GM21576 (cell line): ENCODE data around the gene ROPN1L.
"Not testable (repeated sequence)": the region's sequence is repeated elsewhere in the genome, so short reads cannot be mapped to it uniquely, and the experiment has no call there.

ENCODE experiments used
- ATAC-seq: cut with Tn5 transposase; IDR thresholded peaks from one replicate; pipeline ENCODE4 v1.9.1; 2021; ENCODE audit warnings: mild to moderate bottlenecking, moderate library complexity; ENCODE audit not compliant: unreplicated experiment

ROPN1L gene

DNA sequence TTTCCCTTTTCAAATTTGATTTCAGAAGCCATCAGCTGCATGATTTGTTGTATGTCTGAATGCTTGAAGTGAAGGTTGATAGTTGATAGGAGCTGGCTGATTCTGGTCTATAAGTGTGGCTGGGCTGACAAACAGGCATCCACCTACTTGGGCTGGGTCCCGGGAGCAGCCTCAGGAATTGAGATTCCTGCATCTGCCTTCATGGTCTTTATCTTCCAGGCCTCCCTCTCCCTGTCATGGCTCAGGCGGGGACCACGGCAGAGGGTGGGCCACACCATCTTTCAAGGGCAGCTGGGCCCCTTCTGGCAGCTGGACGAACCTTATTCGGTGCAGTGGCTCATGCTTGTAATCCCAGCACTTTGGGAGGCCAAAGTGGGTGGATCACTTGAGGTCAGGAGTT lies 55.9 kb downstream of the ROPN1L start:
- no peak for ATAC-seq

DNA sequence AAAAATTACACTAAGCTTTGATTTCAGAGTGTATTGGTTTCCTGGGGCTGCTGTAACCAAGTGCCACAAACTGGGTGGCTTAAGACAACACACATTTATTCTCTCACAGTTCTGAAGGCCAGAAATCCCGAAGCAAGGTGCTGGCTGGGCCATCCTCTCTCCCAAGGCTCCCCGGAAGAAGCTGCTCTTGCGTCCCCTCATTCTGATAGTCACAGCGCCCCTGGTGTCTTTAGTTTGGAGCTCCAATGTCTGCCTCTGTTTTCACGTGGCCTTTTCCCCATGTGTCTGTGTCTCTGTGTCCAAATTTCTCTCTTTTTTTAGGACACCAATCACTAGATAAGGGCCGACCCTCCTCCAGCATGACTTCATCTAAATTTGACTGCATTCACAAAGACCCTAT lies 56.7 kb downstream of the ROPN1L start:
- ATAC-seq, result no peak

DNA sequence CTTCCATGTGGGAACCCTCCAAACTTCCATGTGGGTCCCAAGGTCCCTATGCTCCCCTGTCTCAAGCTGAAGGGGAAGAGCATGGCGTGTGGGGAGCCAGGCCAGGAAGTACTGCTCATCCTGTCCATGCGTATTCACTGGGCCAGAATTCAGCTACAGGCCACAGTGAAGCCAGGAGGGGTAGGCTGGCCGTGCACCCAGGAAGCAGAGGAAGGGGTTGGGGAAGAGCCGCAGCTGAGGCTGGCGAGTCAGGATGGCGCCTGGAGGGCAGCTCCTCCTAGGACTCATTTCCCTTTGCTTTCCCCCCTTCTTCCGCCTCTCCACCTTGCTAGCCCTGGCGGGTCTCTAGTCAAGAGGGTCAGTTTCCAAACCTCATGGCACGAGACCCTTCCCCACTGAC lies 57.4 kb downstream of the ROPN1L start:
- no peak for ATAC-seq

DNA sequence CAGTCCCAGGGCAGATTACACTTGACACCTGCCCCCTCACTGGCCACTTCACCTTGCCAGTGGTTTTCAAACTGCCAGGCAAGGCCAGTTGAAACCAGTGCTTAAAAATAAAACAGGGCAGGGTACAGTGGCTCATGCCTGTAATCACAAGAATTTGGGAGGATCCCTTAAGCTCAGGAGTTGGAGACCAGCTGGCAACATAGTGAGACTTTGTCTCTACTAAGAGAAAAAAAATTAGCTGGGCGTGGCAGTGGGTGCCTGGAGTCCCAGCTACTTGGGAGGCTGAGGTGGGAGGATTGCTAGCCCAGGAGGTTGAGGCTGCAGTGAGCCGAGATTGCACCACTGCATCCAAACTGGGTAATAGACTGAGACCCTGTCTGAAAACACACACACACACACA lies 58.1 kb downstream of the ROPN1L start:
- ATAC-seq, result no peak

DNA sequence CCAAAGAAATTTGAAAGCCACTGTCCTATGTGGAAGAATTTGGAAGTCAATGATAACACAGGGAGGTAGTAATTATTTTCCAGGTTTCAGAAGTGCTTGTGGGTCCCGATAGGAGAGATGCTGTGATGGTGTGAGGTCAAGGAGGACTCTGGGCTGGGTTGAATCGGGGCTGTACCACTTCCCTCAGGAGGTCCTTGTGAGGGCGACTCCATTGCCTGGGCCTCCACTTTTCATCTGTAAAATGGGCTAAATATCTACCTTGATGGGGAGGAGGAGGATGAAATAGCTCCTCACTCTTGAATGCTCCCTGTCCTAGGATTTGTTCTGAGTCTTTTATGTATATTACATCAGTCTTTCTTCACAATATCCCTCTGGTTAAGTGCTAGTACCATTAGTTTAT lies 59.0 kb downstream of the ROPN1L start:
- ATAC-seq, result no peak

DNA sequence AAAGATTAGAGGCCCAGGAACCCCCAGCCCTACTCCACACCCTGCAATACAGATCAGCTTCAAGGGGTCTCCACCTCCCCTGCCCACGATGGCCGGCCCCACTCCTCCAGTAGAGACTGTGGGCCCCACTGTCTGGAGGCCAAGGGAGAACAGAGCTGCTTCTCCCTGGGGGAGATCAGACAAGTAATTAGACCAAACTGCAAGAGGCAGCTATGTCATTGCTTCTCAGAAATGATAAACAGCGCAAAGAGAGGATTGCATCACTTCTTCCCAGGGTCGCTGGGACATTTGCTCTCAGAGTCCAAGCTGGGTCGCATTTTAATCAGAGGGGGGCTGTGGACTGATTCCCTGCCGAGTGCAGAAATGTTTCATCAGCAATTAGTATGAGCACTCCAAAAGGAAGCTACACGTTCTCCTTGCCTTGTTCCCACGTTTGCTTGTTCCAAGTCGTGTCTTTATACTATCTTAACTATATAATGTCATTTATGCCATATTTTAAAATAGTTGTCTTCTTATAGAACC lies 59.9 kb downstream of the ROPN1L start:
- ATAC-seq, result no peak

DNA sequence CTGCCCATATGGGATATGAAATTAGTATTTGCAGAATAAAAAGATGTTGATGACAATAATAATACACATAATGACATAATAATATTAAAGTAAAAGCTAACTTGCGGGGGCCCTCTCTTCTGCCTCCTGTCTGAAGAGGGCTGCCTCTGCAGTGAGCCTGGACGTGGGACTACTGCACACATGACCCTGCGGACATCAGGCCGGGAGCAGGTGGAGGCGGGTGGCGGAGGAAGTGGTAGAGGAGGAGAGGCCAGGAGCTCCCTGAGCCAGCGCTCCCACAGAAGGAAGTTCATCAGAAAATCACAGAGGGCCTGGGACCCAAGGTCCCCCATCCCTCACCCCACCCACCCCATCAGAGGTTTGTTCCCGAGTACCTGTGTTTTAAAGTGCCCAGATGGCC lies 60.5 kb downstream of the ROPN1L start:
- no peak for ATAC-seq

DNA sequence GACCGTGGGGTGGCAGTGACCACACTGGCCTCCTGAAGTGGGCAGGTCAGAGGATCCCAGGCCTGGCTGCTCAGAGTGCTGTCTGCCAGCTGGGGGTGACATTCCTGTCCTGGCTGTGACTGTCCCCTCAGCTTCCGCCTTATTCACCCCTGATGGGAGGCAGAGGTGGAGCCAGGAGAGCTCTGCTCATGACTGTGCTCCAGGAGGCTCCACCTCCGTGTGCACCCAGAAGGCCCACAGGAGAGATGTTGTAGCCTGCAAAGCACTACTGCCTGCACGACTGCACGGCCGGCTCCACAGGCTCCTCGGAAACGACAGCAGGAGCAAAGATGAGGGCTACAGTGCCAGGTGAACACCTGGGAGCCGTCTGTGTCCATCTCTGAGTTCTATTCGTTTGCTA lies 60.9 kb downstream of the ROPN1L start:
- no peak for ATAC-seq

DNA sequence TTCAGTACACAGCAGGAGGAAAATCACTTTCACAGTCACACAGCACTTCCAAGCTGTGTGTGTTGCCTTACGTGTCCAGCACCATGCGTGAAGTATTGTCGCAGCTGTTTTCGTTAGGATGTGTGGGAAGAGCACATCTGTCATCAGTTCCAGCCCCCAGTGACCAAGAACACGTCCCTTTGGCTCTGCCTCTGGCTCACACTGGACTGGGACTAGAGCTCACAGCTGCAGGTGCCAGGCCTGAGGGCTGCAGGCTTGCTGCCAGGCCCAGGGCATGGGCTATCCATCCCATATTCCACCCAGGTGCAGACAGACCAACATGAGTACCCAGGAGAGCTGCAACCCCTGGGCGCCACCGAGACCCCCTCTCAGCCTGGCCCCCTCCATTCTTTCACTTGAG lies 61.6 kb downstream of the ROPN1L start:
- ATAC-seq, result no peak

DNA sequence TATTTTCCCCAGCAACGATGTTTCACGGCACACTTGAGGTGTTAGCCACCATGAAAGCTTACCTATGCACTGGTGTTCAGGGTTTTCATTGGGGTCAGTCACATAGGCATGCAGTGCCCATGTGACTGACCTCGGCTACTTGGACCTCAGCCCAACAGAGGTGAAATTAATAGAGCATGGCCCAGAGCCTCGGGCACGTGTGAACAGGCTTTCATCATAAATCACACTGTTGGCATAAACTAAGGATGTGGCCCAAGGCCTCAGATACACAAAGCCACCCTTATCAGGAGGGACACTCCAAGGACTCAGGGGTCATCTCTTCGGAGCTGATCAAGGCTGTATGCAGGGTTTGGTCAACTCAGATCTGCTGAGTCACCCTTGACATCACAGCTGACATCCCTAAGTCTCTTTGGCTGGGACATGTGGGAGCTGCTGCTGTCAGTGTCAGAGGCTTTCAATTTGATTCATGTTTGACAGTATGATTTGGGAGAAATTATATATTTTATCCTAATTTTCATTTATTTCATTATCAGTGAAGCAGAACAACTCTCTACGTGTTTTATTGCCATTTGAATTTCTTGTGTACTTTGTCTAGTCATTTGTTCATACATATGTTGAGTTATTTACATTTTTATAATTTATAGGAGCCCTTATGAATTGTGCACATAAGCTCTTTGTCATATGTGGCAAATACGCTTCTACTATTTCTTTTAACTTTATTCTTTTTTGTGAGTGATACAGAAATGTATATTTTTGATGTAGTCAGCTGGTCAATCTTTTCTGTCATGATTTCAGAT lies 62.5 kb downstream of the ROPN1L start:
- no peak for ATAC-seq

DNA sequence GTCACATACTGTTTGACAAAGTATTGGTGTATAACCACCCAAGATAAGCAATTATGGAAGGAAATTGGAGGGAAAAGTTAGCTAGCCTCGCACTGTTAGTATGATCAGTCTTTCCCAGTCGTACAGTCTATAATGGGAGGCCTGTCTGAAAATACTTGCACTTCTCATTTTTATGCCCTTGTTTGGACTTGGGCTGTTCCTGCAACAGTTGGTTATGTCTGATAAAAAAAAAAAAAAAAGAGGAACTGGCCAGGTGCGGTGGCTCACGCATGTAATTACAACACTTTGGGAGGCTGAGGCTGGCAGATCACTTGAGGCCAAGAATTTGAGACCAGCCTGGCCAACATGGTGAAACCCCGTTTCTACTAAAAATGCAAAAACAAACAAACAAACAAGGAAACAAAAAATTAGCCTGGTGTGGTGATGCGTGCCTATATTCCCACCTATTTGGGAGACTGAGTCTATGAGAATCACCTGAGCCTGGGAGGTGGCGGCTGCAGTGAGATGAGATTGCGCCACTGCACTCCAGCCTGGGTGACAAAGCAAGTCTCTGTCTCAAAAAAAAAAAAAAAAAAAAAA lies 63.9 kb downstream of the ROPN1L start:
- ATAC-seq, result peak; percentile 66

DNA sequence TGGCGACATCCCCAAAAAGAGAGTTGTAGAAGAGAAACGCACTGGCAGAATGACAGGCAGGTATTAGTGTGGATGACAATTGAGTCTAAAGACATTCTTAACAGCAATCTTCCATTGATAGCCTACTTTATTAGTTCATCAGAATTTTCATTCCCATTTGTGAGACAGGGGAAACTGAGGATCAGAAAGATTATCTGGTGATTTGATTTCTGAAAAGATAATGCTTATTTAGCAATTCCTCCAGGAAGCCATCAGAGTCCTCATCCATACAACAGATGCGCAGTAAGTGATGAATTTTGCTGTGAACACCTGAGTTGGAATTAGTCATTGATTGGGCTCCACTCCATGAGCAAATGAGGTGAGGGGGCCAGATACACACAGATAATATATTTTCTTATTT lies 64.9 kb downstream of the ROPN1L start:
- no peak for ATAC-seq

DNA sequence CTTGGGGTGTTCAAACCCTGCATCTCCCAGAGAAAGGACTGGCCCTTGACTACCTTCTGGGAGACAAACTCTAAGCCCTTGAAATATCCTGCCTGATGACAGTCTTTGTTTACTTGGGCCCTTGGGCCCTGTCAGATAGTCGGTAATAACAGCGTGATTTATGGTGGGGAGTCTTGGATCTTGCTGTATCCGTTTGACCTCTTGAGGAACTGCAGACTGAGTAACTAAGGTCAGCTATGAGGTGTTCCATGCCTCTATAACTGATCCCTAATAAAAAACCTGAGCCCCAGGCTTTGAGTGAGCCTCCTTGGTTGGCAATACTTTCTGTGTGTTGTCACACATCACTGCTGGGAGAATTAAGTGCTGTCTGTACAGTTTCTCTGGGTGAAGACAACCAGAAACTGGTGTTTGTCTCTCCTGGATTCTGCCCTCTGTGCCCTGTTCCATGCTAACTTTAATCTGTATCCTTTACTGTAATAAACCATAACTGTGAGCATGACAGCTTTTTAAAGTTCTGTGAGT lies 66.0 kb downstream of the ROPN1L start:
- no peak for ATAC-seq

DNA sequence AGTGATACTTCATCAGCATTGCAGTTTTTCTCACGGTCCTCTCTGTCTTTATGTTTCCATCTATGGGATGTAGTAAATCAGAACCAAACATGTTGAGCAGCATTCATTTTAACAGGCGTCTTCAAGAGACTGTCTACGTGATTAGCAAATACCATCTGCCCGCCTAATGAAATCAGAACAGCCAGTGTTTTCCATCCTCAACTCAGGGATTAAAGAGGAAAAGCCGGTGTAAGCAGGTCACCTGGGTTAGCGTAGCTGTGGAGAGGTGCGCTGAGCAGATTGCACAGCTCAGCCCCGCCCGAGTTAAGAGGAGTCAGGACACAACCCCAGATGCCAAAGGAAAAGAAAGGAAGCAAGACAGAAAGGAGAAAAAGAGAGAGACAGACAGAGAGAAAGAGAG lies 67.9 kb downstream of the ROPN1L start:
- no peak for ATAC-seq

DNA sequence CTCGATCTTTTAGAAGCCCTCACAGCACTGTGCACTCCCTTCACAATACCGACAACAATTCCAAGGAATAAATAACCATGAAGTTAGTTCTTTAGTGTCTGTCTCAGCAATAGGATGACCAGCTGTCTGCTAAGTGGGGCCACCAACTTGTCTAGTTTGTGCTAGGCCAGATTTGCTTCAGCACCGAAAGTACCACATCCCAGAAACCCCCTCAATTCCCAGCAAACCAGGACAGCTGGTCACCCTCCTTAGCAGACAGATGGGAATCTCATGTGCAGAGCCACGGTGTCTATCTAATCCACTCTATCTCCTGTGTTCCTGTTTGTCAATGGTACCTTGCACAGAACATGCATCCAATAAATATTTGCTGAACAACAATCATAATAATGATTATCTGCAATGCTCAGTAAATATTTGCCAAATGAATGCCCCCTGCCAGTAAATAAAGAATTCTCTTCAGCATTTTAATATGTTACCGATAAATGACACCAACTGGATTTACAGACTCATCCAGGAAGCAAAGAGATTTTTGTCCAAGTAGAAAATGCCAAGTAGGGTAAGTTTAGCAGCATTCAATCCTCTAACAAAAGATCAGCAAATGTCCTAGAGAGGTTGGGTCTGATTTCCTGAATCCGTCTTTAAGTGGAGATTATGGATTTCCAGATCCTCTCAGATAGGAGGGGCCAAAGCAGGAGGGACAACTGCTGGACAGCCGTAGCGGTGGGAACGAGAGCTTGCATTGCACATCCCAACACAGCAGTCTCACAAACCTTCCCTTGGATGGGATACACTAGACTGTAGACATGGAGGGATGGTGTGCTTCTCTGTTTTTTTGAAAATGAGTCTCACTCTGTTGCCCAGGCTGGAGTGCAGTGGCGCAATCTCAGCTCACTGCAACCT lies 70.3 kb downstream of the ROPN1L start:
- no peak for ATAC-seq

DNA sequence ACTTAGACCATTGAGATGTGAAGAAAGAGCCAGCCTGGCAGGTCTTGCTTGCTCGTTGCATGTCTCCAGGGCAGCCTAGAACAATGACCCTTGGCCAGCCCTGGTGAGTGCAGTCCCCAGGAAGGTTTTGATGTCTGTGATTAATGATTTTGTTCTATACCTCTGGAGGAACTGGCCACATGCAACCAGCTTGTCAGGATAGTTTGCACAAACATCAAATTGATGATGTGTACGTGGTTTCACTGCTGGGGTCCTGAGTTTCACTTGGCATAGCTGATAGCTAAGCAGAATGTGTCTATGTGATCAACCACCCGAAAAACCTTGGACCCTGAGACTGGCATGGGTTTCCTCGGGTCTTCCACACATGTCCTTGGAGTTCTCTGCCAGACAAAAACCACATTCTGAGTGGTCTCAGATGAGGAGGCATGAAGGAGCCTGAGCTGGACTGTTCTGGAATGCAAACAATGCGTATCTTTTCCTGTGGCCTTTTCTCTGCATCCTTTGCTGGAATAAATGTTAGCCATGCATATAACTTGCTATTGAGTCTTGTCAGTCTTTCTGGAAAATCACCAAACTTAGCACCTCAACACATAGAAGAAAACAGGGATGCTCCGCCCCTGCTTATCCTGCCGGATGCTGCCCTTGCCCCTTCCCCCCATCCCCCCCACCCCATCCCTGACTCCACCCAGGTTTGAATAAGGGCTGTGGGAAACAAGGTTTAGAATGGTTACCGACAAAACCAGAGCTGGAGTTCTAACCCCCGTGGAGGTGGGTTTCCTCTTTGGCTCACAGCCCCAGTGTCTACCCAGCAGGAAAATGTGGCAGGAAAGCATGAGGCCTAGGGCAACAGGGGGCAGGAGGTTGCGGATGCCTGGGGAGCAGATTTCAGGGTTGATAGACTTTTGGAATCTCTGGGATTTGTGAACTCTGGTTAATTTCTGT lies 72.1 kb downstream of the ROPN1L start:
- no peak for ATAC-seq

DNA sequence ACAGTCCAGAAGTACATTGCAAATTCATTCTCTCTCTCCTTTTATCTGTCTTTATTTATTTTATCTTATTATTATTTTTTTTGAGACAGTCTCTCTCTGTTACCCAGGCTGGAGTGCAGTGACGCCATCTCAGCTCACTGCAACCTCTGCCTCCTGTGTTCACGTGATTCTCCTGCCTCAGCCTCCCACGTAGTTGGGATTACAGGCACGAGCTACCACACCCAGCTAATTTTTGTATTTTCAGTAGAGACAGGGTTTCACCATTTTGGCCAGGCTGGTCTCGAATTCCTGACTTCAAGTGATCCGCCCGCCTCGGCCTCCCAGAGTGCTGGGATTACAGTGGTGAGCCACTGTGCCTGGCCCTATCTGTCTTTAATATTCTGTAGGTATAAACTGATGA lies 72.9 kb downstream of the ROPN1L start:
- ATAC-seq, result not testable (repeated sequence)
